ENCODE results near the gene IFNA17.
"Not testable (repeated sequence)": the region's sequence is repeated elsewhere in the genome, so short reads cannot be mapped to it uniquely, and the experiment has no call there.

Gene IFNA17

GRCh38 chr9:21210311-21210710, 17.7 kb downstream of the IFNA17 start:
- DNase-seq, result no peak

- not testable (repeated sequence) for DNase-seq
Measured at GRCh38 chr9:21207043-21207442, 21.0 kb downstream of the IFNA17 start, which contains the start of gene IFNA10. IFNA10 (minus strand) TSS chr9:21207143; CDS start chr9:21207097, 46 bp downstream.

- DNase-seq, result no peak
Measured at GRCh38 chr9:21205204-21205603, 22.8 kb downstream of the IFNA17 start.

- not testable (repeated sequence) for DNase-seq
Measured at GRCh38 chr9:21202105-21202504, 25.9 kb downstream of the IFNA17 start, which contains the start of gene IFNA7. IFNA7 (minus strand) TSS chr9:21202205; CDS start chr9:21202165, 40 bp downstream.

GRCh38 chr9:21194867-21195776, 32.9 kb downstream of the IFNA17 start:
- DNase-seq, result peak; percentile 1

GRCh38 chr9:21187487-21187886, 40.5 kb downstream of the IFNA17 start, which contains the start of gene IFNA4:
IFNA4 (minus strand) TSS chr9:21187587; CDS start chr9:21187531, 56 bp downstream.
- DNase-seq, result not testable (repeated sequence)

GRCh38 chr9:21182810-21183736, 44.9 kb downstream of the IFNA17 start:
- DNase-seq, result not testable (repeated sequence)
